Esophagus muscularis mucosa (tissue), 3 donors: ENCODE measurements around the gene EIF4G3.

Source experiments
- CTCF ChIP-seq, 3 experiments: fragments of 200-600 bp in 2 of 3; fragments of 450-650 bp in 1 of 3; sonication (generic) in 2 of 3; IDR thresholded peaks; one replicate each; pipeline ENCODE4 v1.5.1; 2017 to 2019; ENCODE audit warnings: antibody characterized with exemption in 3 of 3, mild to moderate bottlenecking in 2 of 3, moderate library complexity in 1 of 3
- POLR2A ChIP-seq: fragments of 450-650 bp; IDR thresholded peaks from one replicate; pipeline ENCODE4 v1.6.1; 2017; ENCODE audit warnings: antibody characterized with exemption, moderate library complexity, mild to moderate bottlenecking, low read depth
- POLR2AphosphoS5 ChIP-seq, 2 donors: sonication (generic); formaldehyde crosslinking; IDR thresholded peaks; one replicate each; pipeline ENCODE4 v1.6.1; 2017; ENCODE audit warnings: antibody characterized with exemption in 2 of 2

- TF ChIP-seq POLR2A (no peak), CTCF (IDR thresholded peaks at IDR 0.05) (no peak), POLR2AphosphoS5 (IDR thresholded peaks at IDR 0.05) (no peak)
Measured at GRCh38 chr1:21035794-21036193, 140.9 kb downstream of the EIF4G3 start.
